Measurements from ENCODE around the gene CBX8. TPM values are rescaled to one million over a fixed set of nuclear protein-coding genes. Genes with fewer than 3 reads are reported as not detected.
A peak's percentile ranks its signal among the peaks of the same experiment; 100 is the strongest.

The CBX8 gene
- total and polyA plus RNA-seq, 2 of the 13 experiments (the other 11 are each of a cell fraction or from before 2014, with no cell fraction given), result 0.34 to 12.6 TPM

DNA sequence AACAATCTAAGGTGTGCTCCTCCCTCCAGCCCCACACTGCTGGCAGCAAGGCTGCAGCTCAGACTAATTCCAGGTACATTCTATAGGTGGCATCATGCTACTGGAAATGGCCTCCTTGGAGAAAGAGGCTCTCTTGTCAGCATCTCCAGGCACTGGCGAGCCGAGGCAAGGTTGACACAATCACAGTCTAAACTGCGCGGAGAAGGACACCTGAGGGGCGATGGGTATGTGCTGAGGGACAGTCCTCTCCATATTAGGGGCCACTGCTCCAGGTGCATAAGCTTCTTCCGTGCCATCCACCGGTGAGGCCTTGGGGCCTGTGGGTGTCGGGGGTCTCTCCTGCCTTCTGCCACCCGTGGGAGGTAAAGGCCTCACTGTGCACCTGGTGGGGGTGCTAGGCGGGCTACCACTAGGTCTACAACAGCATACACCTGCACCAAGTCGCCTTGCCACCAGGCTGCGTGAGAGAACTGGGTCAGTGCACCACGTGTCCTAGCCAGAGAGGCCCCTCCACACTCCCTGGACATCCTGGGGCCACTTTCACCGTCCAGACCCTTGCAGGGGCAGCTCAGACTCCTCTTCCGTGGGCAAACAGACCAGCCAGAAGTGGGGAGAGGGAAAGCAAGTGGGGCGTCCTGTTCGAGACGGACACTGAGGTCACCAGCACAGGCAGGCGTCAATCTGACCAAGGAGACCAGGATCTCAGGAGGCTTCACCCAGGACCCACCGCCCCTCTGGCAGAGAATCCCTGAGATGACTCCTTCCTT lies 12.1 kb upstream of the CBX8 start (continued):
- TF ChIP-seq, protein P1, sequence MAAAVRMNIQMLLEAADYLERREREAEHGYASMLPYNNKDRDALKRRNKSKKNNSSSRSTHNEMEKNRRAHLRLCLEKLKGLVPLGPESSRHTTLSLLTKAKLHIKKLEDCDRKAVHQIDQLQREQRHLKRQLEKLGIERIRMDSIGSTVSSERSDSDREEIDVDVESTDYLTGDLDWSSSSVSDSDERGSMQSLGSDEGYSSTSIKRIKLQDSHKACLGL (CRISPR knock-in tag; IDR thresholded peaks at IDR 0.05), result no peak
- TF ChIP-seq, protein P2, sequence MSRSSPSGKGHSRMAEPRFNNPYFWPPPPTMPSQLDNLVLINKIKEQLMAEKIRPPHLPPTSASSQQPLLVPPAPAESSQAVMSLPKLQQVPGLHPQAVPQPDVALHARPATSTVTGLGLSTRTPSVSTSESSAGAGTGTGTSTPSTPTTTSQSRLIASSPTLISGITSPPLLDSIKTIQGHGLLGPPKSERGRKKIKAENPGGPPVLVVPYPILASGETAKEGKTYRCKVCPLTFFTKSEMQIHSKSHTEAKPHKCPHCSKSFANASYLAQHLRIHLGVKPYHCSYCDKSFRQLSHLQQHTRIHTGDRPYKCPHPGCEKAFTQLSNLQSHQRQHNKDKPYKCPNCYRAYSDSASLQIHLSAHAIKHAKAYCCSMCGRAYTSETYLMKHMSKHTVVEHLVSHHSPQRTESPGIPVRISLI (CRISPR knock-in tag; IDR thresholded peaks at IDR 0.05; ENCODE audit: borderline replicate concordance), result no peak
- TF ChIP-seq ZNF225 (CRISPR knock-in tag; IDR thresholded peaks at IDR 0.05) (peak; percentile 24; the same call in 1 of the 2 replicates), SMARCC2 (IDR thresholded peaks at IDR 0.05) (no peak), BHLHE40 (IDR thresholded peaks at IDR 0.05; ENCODE audit: low read length) (no peak), HMGA1 (CRISPR knock-in tag; conservative IDR thresholded peaks at IDR 0.05) (no peak), ZNF749 (CRISPR knock-in tag; IDR thresholded peaks at IDR 0.05; ENCODE audit: borderline replicate concordance) (no peak), PHF8 (CRISPR knock-in tag; IDR thresholded peaks at IDR 0.05) (no peak; the same call in 1 of the 2 replicates), ZNF350 (CRISPR knock-in tag; IDR thresholded peaks at IDR 0.05; ENCODE audit: borderline replicate concordance, low read depth) (no peak; the same call in 1 of the 2 replicates), HOXA9 (CRISPR knock-in tag; IDR thresholded peaks at IDR 0.05; ENCODE audit: borderline replicate concordance) (no peak), KDM6A (CRISPR knock-in tag; IDR thresholded peaks at IDR 0.05; ENCODE audit: low read depth) (no peak), ZNF501 (CRISPR knock-in tag; IDR thresholded peaks at IDR 0.05) (peak; percentile 13; the same call in 1 of the 2 replicates), GPN1 (CRISPR knock-in tag; IDR thresholded peaks at IDR 0.05; ENCODE audit: borderline replicate concordance) (no peak), ZSCAN20 (CRISPR knock-in tag; IDR thresholded peaks at IDR 0.05; ENCODE audit: borderline replicate concordance) (no peak), RCOR2 (CRISPR knock-in tag; IDR thresholded peaks at IDR 0.05) (no peak)
- TF ChIP-seq, protein P3, sequence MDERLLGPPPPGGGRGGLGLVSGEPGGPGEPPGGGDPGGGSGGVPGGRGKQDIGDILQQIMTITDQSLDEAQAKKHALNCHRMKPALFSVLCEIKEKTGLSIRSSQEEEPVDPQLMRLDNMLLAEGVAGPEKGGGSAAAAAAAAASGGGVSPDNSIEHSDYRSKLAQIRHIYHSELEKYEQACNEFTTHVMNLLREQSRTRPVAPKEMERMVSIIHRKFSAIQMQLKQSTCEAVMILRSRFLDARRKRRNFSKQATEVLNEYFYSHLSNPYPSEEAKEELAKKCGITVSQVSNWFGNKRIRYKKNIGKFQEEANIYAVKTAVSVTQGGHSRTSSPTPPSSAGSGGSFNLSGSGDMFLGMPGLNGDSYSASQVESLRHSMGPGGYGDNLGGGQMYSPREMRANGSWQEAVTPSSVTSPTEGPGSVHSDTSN (CRISPR knock-in tag; IDR thresholded peaks at IDR 0.05), result no peak
- TF ChIP-seq, protein P4, sequence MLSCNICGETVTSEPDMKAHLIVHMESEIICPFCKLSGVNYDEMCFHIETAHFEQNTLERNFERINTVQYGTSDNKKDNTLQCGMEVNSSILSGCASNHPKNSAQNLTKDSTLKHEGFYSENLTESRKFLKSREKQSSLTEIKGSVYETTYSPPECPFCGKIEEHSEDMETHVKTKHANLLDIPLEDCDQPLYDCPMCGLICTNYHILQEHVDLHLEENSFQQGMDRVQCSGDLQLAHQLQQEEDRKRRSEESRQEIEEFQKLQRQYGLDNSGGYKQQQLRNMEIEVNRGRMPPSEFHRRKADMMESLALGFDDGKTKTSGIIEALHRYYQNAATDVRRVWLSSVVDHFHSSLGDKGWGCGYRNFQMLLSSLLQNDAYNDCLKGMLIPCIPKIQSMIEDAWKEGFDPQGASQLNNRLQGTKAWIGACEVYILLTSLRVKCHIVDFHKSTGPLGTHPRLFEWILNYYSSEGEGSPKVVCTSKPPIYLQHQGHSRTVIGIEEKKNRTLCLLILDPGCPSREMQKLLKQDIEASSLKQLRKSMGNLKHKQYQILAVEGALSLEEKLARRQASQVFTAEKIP (CRISPR knock-in tag; IDR thresholded peaks at IDR 0.05; ENCODE audit: borderline replicate concordance), result no peak
- TF ChIP-seq, protein P5, sequence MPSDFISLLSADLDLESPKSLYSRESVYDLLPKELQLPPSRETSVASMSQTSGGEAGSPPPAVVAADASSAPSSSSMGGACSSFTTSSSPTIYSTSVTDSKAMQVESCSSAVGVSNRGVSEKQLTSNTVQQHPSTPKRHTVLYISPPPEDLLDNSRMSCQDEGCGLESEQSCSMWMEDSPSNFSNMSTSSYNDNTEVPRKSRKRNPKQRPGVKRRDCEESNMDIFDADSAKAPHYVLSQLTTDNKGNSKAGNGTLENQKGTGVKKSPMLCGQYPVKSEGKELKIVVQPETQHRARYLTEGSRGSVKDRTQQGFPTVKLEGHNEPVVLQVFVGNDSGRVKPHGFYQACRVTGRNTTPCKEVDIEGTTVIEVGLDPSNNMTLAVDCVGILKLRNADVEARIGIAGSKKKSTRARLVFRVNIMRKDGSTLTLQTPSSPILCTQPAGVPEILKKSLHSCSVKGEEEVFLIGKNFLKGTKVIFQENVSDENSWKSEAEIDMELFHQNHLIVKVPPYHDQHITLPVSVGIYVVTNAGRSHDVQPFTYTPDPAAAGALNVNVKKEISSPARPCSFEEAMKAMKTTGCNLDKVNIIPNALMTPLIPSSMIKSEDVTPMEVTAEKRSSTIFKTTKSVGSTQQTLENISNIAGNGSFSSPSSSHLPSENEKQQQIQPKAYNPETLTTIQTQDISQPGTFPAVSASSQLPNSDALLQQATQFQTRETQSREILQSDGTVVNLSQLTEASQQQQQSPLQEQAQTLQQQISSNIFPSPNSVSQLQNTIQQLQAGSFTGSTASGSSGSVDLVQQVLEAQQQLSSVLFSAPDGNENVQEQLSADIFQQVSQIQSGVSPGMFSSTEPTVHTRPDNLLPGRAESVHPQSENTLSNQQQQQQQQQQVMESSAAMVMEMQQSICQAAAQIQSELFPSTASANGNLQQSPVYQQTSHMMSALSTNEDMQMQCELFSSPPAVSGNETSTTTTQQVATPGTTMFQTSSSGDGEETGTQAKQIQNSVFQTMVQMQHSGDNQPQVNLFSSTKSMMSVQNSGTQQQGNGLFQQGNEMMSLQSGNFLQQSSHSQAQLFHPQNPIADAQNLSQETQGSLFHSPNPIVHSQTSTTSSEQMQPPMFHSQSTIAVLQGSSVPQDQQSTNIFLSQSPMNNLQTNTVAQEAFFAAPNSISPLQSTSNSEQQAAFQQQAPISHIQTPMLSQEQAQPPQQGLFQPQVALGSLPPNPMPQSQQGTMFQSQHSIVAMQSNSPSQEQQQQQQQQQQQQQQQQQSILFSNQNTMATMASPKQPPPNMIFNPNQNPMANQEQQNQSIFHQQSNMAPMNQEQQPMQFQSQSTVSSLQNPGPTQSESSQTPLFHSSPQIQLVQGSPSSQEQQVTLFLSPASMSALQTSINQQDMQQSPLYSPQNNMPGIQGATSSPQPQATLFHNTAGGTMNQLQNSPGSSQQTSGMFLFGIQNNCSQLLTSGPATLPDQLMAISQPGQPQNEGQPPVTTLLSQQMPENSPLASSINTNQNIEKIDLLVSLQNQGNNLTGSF (CRISPR knock-in tag; IDR thresholded peaks at IDR 0.05), result no peak

Measured in HepG2 (cell line).